PC-9 (cell line): ENCODE results near the gene TPCN2. TPM values are rescaled to one million over a fixed set of nuclear protein-coding genes. Genes with fewer than 3 reads are reported as not detected.

Source experiments
- BruUV-seq: library from RNA; stranded (reverse); fragments of 400-500 nt; replicated peaks from 2 replicates; lab custom pipeline; 2021; lab: Mats Ljungman, UMichigan
- CTCF ChIA-PET: fragments of 300-600 bp; sonication (Branson Sonifier 250); formaldehyde crosslinking; loops from one replicate; lab custom pipeline; 2022; ENCODE audit warnings: antibody characterized with exemption; lab: Charles Lee
- POLR2A ChIA-PET: fragments of 300-600 bp; sonication (Branson Sonifier 250); formaldehyde crosslinking; loops from one replicate; lab custom pipeline; 2022; ENCODE audit warnings: antibody characterized with exemption; ENCODE audit not compliant: unreplicated experiment; lab: Charles Lee
- DNase-seq, 2 experiments: peaks; one replicate each; pipeline versions ENCODE4 v3.0.0 to v3.0.0-alpha.2; 2015 to 2022; ENCODE audit warnings: mixed read lengths in 1 of 2
- H2AFZ ChIP-seq: fragments of 200-600 bp; sonication (generic); 2 replicates; pipeline ENCODE4 v1.8.1; 2017; ENCODE audit warnings: antibody characterized with exemption
- H3F3A ChIP-seq: fragments of 200-600 bp; sonication (generic); 2 replicates; pipeline ENCODE4 v1.8.1; 2017; ENCODE audit warnings: antibody characterized with exemption, mild to moderate bottlenecking, low read depth; ENCODE audit not compliant: insufficient read depth
- H3K27ac ChIP-seq: fragments of 200-600 bp; sonication (generic); 2 replicates; pipeline ENCODE4 v1.6.1; 2016; ENCODE audit warnings: mixed run types
- H3K27me3 ChIP-seq: fragments of 200-600 bp; sonication (generic); 2 replicates; pipeline ENCODE4 v1.6.1; 2016; ENCODE audit warnings: low read depth, mixed run types; ENCODE audit not compliant: insufficient read depth
- H3K36me3 ChIP-seq: fragments of 200-600 bp; sonication (generic); 2 replicates; pipeline ENCODE4 v1.6.1; 2016; ENCODE audit warnings: low read depth, mixed run types
- H3K4me1 ChIP-seq: fragments of 200-600 bp; sonication (generic); replicated peaks from 2 replicates; pipeline ENCODE4 v1.6.1; 2016; ENCODE audit warnings: mixed run types; ENCODE audit not compliant: insufficient read depth
- H3K4me2 ChIP-seq: fragments of 200-600 bp; sonication (generic); 2 replicates; pipeline ENCODE4 v1.6.1; 2017; ENCODE audit warnings: mixed run types
- H3K4me3 ChIP-seq: fragments of 200-600 bp; sonication (generic); 2 replicates; pipeline ENCODE4 v1.6.1; 2016; ENCODE audit warnings: mixed run types
- H3K79me2 ChIP-seq: fragments of 200-600 bp; sonication (generic); 2 replicates; pipeline ENCODE4 v1.6.1; 2017; ENCODE audit warnings: low read depth, mixed run types
- H3K9me2 ChIP-seq: fragments of 200-600 bp; sonication (generic); 2 replicates; pipeline ENCODE4 v1.8.1; 2017; ENCODE audit warnings: mild to moderate bottlenecking; ENCODE audit not compliant: insufficient read depth
- H3K9me3 ChIP-seq: fragments of 200-600 bp; sonication (generic); 2 replicates; pipeline ENCODE4 v1.8.1; 2016; ENCODE audit warnings: low read depth; ENCODE audit not compliant: insufficient read depth
- H4K20me1 ChIP-seq: fragments of 200-600 bp; sonication (generic); 2 replicates; pipeline ENCODE4 v1.8.1; 2017; ENCODE audit not compliant: insufficient read depth
- EZH2 ChIP-seq: fragments of 200-600 bp; sonication (generic); IDR thresholded peaks from 2 replicates; pipeline ENCODE4 v1.8.0; 2017; ENCODE audit warnings: antibody characterized with exemption, low read depth
- intact Hi-C: fragments of 100-400 bp; cut with micrococcal nuclease; formaldehyde crosslinking; loops from one replicate; pipeline ENCODE4 v1.10.0; 2022; ENCODE audit not compliant: unreplicated experiment
- total RNA-seq: library from RNA; stranded (reverse); gene quantifications from 2 replicates; pipeline ENCODE4 v1.2.3, GENCODE V29; 2021
- TF ChIP-seq, protein P1 (sequence below): fragments of 200-600 bp; sonication (generic); conservative IDR thresholded peaks from 2 replicates; pipeline ENCODE4 v1.6.1; 2017; ENCODE audit warnings: mixed run types, antibody characterized with exemption, mild to moderate bottlenecking, moderate library complexity

TPCN2 gene
- total RNA-seq, 1 experiment from 2014 or later, result 24.8 TPM

DNA sequence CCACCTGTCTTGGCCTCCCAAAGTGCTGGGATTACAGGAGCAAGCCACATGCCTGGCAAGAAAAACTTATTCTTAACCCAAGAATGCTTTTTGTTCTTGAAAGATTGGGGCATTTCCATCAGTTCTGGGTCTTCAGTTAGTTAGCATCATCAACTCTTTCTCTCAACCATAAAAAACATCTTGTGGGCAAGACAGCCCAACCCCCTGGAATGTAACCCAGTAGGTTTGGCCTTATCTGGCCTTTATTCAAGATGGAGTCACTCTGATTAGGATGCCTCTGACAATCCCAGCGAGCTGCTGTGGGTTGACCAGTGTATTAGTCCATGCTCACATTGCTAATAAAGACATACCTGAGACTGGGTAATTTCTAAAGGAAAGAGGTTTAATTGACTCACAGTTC is 9.2 kb upstream of the TPCN2 start:
- no peak overlapping the region for H3K4me2 ChIP-seq
- H3K9me2 ChIP-seq, result no peaks in the 10 kb centered on the region
- DNase-seq, result no peak
- no peaks in the 10 kb centered on the region for H3K9me3 ChIP-seq
- H3K79me2 ChIP-seq, result no peaks in the 10 kb centered on the region
- 0 out of 2 replicates have a peak, but pooled peaks cover 2% of the 10 kb centered on the region for H3K4me1 ChIP-seq
- no peaks in the 10 kb centered on the region for H3F3A ChIP-seq
- peaks cover 20% of the 10 kb centered on the region for H3K27me3 ChIP-seq
- BruUV-seq, result no TSS peak
- intact Hi-C loops, result no loop called here
- H3K36me3 ChIP-seq, result no peaks in the 10 kb centered on the region
- ChIA-PET POLR2A (no interaction called here), CTCF (no interaction called here)
- no peak overlapping the region for H2AFZ ChIP-seq
- no peak overlapping the region for H3K4me3 ChIP-seq
- no peak overlapping the region for H3K27ac ChIP-seq
- H4K20me1 ChIP-seq, result no peaks in the 10 kb centered on the region
- TF ChIP-seq, protein P1, sequence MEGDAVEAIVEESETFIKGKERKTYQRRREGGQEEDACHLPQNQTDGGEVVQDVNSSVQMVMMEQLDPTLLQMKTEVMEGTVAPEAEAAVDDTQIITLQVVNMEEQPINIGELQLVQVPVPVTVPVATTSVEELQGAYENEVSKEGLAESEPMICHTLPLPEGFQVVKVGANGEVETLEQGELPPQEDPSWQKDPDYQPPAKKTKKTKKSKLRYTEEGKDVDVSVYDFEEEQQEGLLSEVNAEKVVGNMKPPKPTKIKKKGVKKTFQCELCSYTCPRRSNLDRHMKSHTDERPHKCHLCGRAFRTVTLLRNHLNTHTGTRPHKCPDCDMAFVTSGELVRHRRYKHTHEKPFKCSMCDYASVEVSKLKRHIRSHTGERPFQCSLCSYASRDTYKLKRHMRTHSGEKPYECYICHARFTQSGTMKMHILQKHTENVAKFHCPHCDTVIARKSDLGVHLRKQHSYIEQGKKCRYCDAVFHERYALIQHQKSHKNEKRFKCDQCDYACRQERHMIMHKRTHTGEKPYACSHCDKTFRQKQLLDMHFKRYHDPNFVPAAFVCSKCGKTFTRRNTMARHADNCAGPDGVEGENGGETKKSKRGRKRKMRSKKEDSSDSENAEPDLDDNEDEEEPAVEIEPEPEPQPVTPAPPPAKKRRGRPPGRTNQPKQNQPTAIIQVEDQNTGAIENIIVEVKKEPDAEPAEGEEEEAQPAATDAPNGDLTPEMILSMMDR, result no peak
- TF ChIP-seq EZH2, result no peak

DNA sequence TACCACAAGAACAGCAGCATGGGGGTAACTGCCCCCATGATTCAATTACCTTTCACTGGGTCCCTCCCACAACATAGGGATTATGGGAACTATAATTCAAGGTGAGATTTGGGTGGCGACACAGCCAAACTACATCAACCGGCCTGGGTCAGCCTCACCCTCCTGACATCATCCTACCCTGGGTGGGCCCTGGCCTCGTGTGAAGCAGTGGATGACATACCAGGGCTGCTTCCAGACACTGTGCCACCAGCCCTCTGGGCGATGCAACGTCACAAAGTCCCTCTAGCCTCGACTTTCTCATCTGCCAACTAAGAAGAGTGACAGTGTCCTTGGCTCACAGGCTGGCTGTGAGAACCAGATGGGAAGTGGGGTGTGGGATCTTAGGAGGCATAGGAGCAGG is 8.7 kb upstream of the TPCN2 start:
- BruUV-seq, result no TSS peak
- Histone ChIP-seq H2AFZ (no peak overlapping the region), H3K4me3 (no peak overlapping the region), H3K9me3 (no peaks in the 10 kb centered on the region), H3K27ac (no peak overlapping the region), H3K27me3 (peaks cover 17% of the 10 kb centered on the region), H3F3A (no peaks in the 10 kb centered on the region), H3K4me1 (0 out of 2 replicates have a peak, but pooled peaks cover 5% of the 10 kb centered on the region), H4K20me1 (no peaks in the 10 kb centered on the region), H3K79me2 (no peaks in the 10 kb centered on the region), H3K4me2 (no peak overlapping the region), H3K36me3 (no peaks in the 10 kb centered on the region), H3K9me2 (no peaks in the 10 kb centered on the region)
- intact Hi-C loops, result loop anchor here (5.0 kb wide), 1 partner anchor 88 kb away; no protein-coding TSS in a partner anchor
- TF ChIP-seq EZH2, result no peak
- TF ChIP-seq, protein P1, result no peak
- no peak for DNase-seq
- POLR2A ChIA-PET, result no interaction called here
- CTCF ChIA-PET, result interaction anchor here (0.5 kb wide), 1 partner anchor 664 kb away, joined by 11 read pairs; no protein-coding TSS in a partner anchor

DNA sequence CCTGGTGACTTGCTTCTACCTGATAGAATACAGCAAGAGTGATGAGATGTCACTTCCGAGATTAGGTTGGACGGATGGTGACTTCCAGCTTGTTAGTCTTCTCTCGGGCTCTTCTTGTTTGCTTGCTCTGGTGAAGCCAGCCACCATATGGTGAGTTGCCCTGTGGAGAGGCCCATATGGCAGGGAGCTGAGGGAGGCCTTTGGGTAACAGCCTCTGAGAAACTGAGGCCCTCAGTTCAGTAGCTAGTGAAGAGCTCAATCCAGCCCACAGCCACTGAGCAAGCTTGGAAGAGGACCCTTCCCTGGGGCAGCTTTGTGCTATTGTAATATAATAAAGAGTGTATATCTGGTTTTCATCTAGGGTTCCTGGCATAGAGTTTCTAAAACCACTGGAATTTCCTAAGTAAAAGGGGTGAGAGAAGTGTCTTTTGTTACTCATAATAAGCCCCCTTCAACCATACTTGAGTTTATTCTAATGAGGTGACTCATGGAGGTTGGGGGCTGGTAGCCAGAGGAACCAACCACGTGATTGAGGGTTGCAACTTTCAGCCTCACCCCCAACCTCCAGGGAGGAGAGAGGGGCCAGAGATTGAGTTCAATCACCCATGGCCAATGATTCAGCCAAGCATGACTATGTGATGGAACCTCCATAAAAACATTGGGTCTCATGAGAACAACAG is 8.0 kb upstream of the TPCN2 start:
- TF ChIP-seq, protein P1, result no peak
- TF ChIP-seq EZH2, result no peak
- Histone ChIP-seq H3K27me3 (peaks cover 10% of the 10 kb centered on the region; the same call in 1 of the 2 replicates), H3K4me2 (no peak overlapping the region), H3K4me3 (no peak overlapping the region), H3K36me3 (no peaks in the 10 kb centered on the region), H3K79me2 (no peaks in the 10 kb centered on the region), H2AFZ (no peak overlapping the region), H3K9me3 (no peaks in the 10 kb centered on the region), H3K9me2 (no peaks in the 10 kb centered on the region), H4K20me1 (no peaks in the 10 kb centered on the region), H3F3A (no peaks in the 10 kb centered on the region), H3K27ac (no peak overlapping the region), H3K4me1 (0 out of 2 replicates have a peak, but pooled peaks cover 5% of the 10 kb centered on the region)
- CTCF ChIA-PET, result interaction anchor here (0.5 to 0.6 kb wide), 2 partner anchors 96 to 664 kb away, joined by 5 to 11 read pairs; no protein-coding TSS in a partner anchor
- POLR2A ChIA-PET, result interaction anchor here (0.6 kb wide), 1 partner anchor 580 kb away, joined by 5 read pairs; the partner anchor contains the start of gene PPP6R3
- BruUV-seq, result no TSS peak
- no peak for DNase-seq
- intact Hi-C loops, result loop anchor here (5.0 kb wide), 1 partner anchor 88 kb away; no protein-coding TSS in a partner anchor
